ENCODE measurements around the gene ADAM8.

ADAM8 gene

GRCh38 chr10:133308421-133309099 lies 31.9 kb upstream of the ADAM8 start, which contains the start of the genes TUBGCP2 and ZNF511:
Gene TUBGCP2 (minus strand): TSS chr10:133308872. CDS start chr10:133302941, 5,931 bp downstream.
Gene ZNF511 (plus strand): TSS chr10:133308914. CDS start chr10:133308944, 30 bp downstream.
- peak; percentile 88 to 90 for DNase-seq

GRCh38 chr10:133307776-133308420 lies 31.2 kb upstream of the ADAM8 start:
- peak; percentile 85 to 91 for DNase-seq

- DNase-seq = no peak
Observed at GRCh38 chr10:133306941-133307379, 30.3 kb upstream of the ADAM8 start.

- no peak for DNase-seq
Observed at GRCh38 chr10:133306097-133306476, 29.4 kb upstream of the ADAM8 start.

- no peak for DNase-seq
Observed at GRCh38 chr10:133303206-133303605, 26.5 kb upstream of the ADAM8 start.

GRCh38 chr10:133302230-133302629 lies 25.6 kb upstream of the ADAM8 start:
- DNase-seq = no peak

GRCh38 chr10:133299738-133300137 lies 23.1 kb upstream of the ADAM8 start:
- no peak for DNase-seq

- DNase-seq = no peak
Observed at GRCh38 chr10:133299224-133299623, 22.6 kb upstream of the ADAM8 start.

- DNase-seq = no peak
Observed at GRCh38 chr10:133298466-133298865, 21.8 kb upstream of the ADAM8 start.

- DNase-seq = no peak
Observed at GRCh38 chr10:133297504-133297903, 20.8 kb upstream of the ADAM8 start.

GRCh38 chr10:133295426-133296320 lies 19.0 kb upstream of the ADAM8 start:
- no peak for DNase-seq

GRCh38 chr10:133294189-133294588 lies 17.5 kb upstream of the ADAM8 start:
- DNase-seq = no peak

GRCh38 chr10:133293810-133294119 lies 17.1 kb upstream of the ADAM8 start:
- DNase-seq = no peak

GRCh38 chr10:133292919-133293809 lies 16.5 kb upstream of the ADAM8 start:
- DNase-seq = no peak

GRCh38 chr10:133289761-133290160 lies 13.1 kb upstream of the ADAM8 start:
- no peak for DNase-seq

- no peak for DNase-seq
Observed at GRCh38 chr10:133287832-133288500, 11.3 kb upstream of the ADAM8 start.

- no peak for DNase-seq
Observed at GRCh38 chr10:133286366-133286765, 9.7 kb upstream of the ADAM8 start.

- DNase-seq = no peak
Observed at GRCh38 chr10:133285217-133285616, 8.5 kb upstream of the ADAM8 start.

GRCh38 chr10:133283931-133284330 lies 7.3 kb upstream of the ADAM8 start:
- DNase-seq = no peak

- no peak for DNase-seq
Observed at GRCh38 chr10:133282846-133283390, 6.2 kb upstream of the ADAM8 start.

GRCh38 chr10:133281628-133282372 lies 5.1 kb upstream of the ADAM8 start:
- DNase-seq = no peak

Measured in activated CD4-positive, alpha-beta T cell treated with anti-CD3 and anti-CD28 coated beads for 4 hours (primary cell).